CD8-positive, alpha-beta memory T cell (primary cell): Measurements from ENCODE around the gene ZFR. TPM values are rescaled to one million over a fixed set of nuclear protein-coding genes. Genes with fewer than 3 reads are reported as not detected.

ENCODE experiments used
- CTCF ChIA-PET: fragments of 350-600 bp; sonication (Branson Sonifier 250); formaldehyde crosslinking; loops from one replicate; lab custom pipeline; 2021; ENCODE audit warnings: antibody characterized with exemption; lab: Charles Lee
- POLR2A ChIA-PET: fragments of 350-600 bp; sonication (Branson Sonifier 250); formaldehyde crosslinking; loops from one replicate; lab custom pipeline; 2021; ENCODE audit warnings: antibody characterized with exemption; lab: Charles Lee
- DNase-seq, 5 donors: peaks; one replicate each; pipeline versions ENCODE4 v3.0.0 to v3.0.0-alpha.2; 2020 to 2022; ENCODE audit warnings: mixed read lengths in 1 of 5
- H3K27ac ChIP-seq: one replicate; pipeline ENCODE4 v1.7.0; 2013; ENCODE audit warnings: low read depth, mild to moderate bottlenecking, low read length, moderate library complexity
- H3K27me3 ChIP-seq: 2 replicates; pipeline ENCODE4 v1.7.0; 2013; ENCODE audit warnings: low read length, mild to moderate bottlenecking; ENCODE audit not compliant: insufficient read depth, poor library complexity, severe bottlenecking
- H3K36me3 ChIP-seq: 2 replicates; pipeline ENCODE4 v1.7.0; 2013; ENCODE audit warnings: mild to moderate bottlenecking, low read length, moderate library complexity; ENCODE audit not compliant: insufficient read depth
- H3K4me1 ChIP-seq: 2 replicates; pipeline ENCODE4 v1.7.0; 2013; ENCODE audit warnings: mild to moderate bottlenecking, low read length, moderate library complexity; ENCODE audit not compliant: insufficient read depth
- H3K4me3 ChIP-seq: 2 replicates; pipeline ENCODE4 v1.7.0; 2013; ENCODE audit warnings: mild to moderate bottlenecking, low read length
- H3K9me3 ChIP-seq: 2 replicates; pipeline ENCODE4 v1.7.0; 2013; ENCODE audit warnings: mild to moderate bottlenecking, low read length
- H3K27ac Mint-ChIP-seq, 8 donors: one replicate each; pipeline ENCODE4 v1.8.0; 2020 to 2021; ENCODE audit warnings: mixed read lengths in 8 of 8, mild to moderate bottlenecking in 6 of 8, inconsistent platforms in 3 of 8, moderate library complexity in 3 of 8
- H3K27me3 Mint-ChIP-seq, 2 donors: one replicate each; pipeline ENCODE4 v1.8.0; 2020 to 2021; ENCODE audit warnings: mixed read lengths in 2 of 2, mild to moderate bottlenecking in 1 of 2, moderate library complexity in 1 of 2
- H3K36me3 Mint-ChIP-seq, 3 donors: one replicate each; pipeline ENCODE4 v1.8.0; 2020 to 2021; ENCODE audit warnings: mixed read lengths in 3 of 3, inconsistent platforms in 1 of 3, mild to moderate bottlenecking in 1 of 3
- H3K4me1 Mint-ChIP-seq, 3 donors: one replicate each; pipeline ENCODE4 v1.8.0; 2020 to 2021; ENCODE audit warnings: mixed read lengths in 3 of 3, inconsistent platforms in 1 of 3, mild to moderate bottlenecking in 1 of 3
- H3K4me3 Mint-ChIP-seq, 7 donors: one replicate each; pipeline ENCODE4 v1.8.0; 2020 to 2021; ENCODE audit warnings: mixed read lengths in 7 of 7, mild to moderate bottlenecking in 6 of 7, moderate library complexity in 4 of 7, inconsistent platforms in 2 of 7
- H3K9me3 Mint-ChIP-seq, 5 donors: one replicate each; pipeline ENCODE4 v1.8.0; 2020 to 2022; ENCODE audit warnings: mixed read lengths in 5 of 5, mild to moderate bottlenecking in 3 of 5, moderate library complexity in 2 of 5, inconsistent platforms in 1 of 5
- polyA plus RNA-seq: library from polyadenylated mRNA; unstranded; fragments of 300-500 nt; fragmentation: Illumina TruSeq; gene quantifications from one replicate; pipeline ENCODE4 v1.2.3, GENCODE V29; 2021
- total RNA-seq, 2 experiments: library from RNA; stranded (reverse); gene quantifications; one replicate each; pipeline ENCODE4 v1.2.3, GENCODE V29; 2021

ZFR gene
- total RNA-seq = 10 to 100 TPM; 83.4 to 87.5 TPM
- 88.3 TPM for polyA plus RNA-seq

GRCh38 chr5:32444431-32445286 is at the start of gene ZFR:
ZFR (minus strand) TSS chr5:32444740; CDS start chr5:32444658, 82 bp downstream.
- H3K4me3 Mint-ChIP-seq = peak within 1 kb of the TSS; percentile 89 to 95 (median 93)
- ChIA-PET CTCF (interaction anchor here (1.2 to 1.5 kb wide), 2 partner anchors 12 to 145 kb away, joined by 3 read pairs; no protein-coding TSS in a partner anchor), POLR2A (interaction anchor here (0.6 to 1.7 kb wide), 5 partner anchors 87 to 923 kb away, joined by 3 to 9 read pairs (median 4); partner anchors contain the start of genes GOLPH3 and SUB1)
- H3K4me1 Mint-ChIP-seq = peaks cover 26 to 49% (median 39%) of the 10 kb centered on the region in 3 donors
- no peaks in the 10 kb centered on the region for H3K36me3 ChIP-seq
- H3K9me3 ChIP-seq = no peaks in the 10 kb centered on the region
- peak; percentile 90 to 96 (median 94) for DNase-seq
- H3K27me3 Mint-ChIP-seq = peaks cover 0 to 4% of the 10 kb centered on the region in 2 donors
- peak within 1 kb of the TSS; percentile 81 for H3K4me3 ChIP-seq
- peaks cover 0 to 22% (median 0%) of the 10 kb centered on the region in 3 donors for H3K36me3 Mint-ChIP-seq
- H3K27ac ChIP-seq = peak within 1 kb of the TSS; percentile 75
- peaks cover 34% of the 10 kb centered on the region for H3K4me1 ChIP-seq
- peaks cover 0 to 2% (median 0%) of the 10 kb centered on the region in 5 donors for H3K9me3 Mint-ChIP-seq
- no peaks in the 10 kb centered on the region for H3K27me3 ChIP-seq
- peak within 1 kb of the TSS; percentile 83 to 99 (median 96) for H3K27ac Mint-ChIP-seq

- H3K4me3 ChIP-seq = no peak overlapping the region
- H3K4me1 Mint-ChIP-seq = no peaks in the 10 kb centered on the region
- H3K9me3 ChIP-seq = no peaks in the 10 kb centered on the region
- H3K36me3 Mint-ChIP-seq = no peaks in the 10 kb centered on the region
- no peaks in the 10 kb centered on the region for H3K4me1 ChIP-seq
- H3K27ac ChIP-seq = no peak overlapping the region
- no peaks in the 10 kb centered on the region for H3K36me3 ChIP-seq
- DNase-seq = no peak
- H3K27me3 Mint-ChIP-seq = peaks cover 0 to 1% of the 10 kb centered on the region in 2 donors
- POLR2A ChIA-PET = interaction anchor here (0.7 kb wide), 1 partner anchor 75 kb away, joined by 3 read pairs; no protein-coding TSS in a partner anchor
- CTCF ChIA-PET = interaction anchor here (0.9 to 9.4 kb wide), 7 partner anchors 8 to 122 kb away, joined by 3 to 174 read pairs (median 12); partner anchors contain the start of gene SUB1
- H3K4me3 Mint-ChIP-seq = no peak overlapping the region
- H3K27me3 ChIP-seq = no peaks in the 10 kb centered on the region
- H3K9me3 Mint-ChIP-seq = no peaks in the 10 kb centered on the region
- H3K27ac Mint-ChIP-seq = no peak overlapping the region
Measured at GRCh38 chr5:32490972-32491557, 46.5 kb upstream of the ZFR start.

- no peaks in the 10 kb centered on the region for H3K36me3 ChIP-seq
- no peak overlapping the region for H3K4me3 ChIP-seq
- H3K27me3 Mint-ChIP-seq = peaks cover 0 to 1% of the 10 kb centered on the region in 2 donors
- CTCF ChIA-PET = interaction anchor here (0.7 to 9.4 kb wide), 26 partner anchors 9 to 123 kb away, joined by 3 to 174 read pairs (median 4); partner anchors contain the start of gene SUB1
- H3K4me1 Mint-ChIP-seq = no peaks in the 10 kb centered on the region
- H3K4me1 ChIP-seq = no peaks in the 10 kb centered on the region
- no peak overlapping the region for H3K27ac Mint-ChIP-seq
- no peak overlapping the region for H3K27ac ChIP-seq
- no peaks in the 10 kb centered on the region for H3K9me3 ChIP-seq
- no peaks in the 10 kb centered on the region for H3K9me3 Mint-ChIP-seq
- H3K27me3 ChIP-seq = no peaks in the 10 kb centered on the region
- DNase-seq = peak; percentile 52 to 78 (median 58)
- no peak overlapping the region for H3K4me3 Mint-ChIP-seq
- POLR2A ChIA-PET = interaction anchor here (0.7 to 1.9 kb wide), 3 partner anchors 74 to 100 kb away, joined by 3 to 5 read pairs (median 3); no protein-coding TSS in a partner anchor
- H3K36me3 Mint-ChIP-seq = no peaks in the 10 kb centered on the region
Measured at GRCh38 chr5:32489791-32490562, 45.4 kb upstream of the ZFR start.

- Histone ChIP-seq H3K4me1 (no peaks in the 10 kb centered on the region), H3K36me3 (no peaks in the 10 kb centered on the region), H3K9me3 (no peaks in the 10 kb centered on the region), H3K27ac (no peak overlapping the region), H3K4me3 (no peak overlapping the region), H3K27me3 (no peaks in the 10 kb centered on the region)
- POLR2A ChIA-PET = no interaction called here
- Mint-ChIP-seq H3K36me3 (no peaks in the 10 kb centered on the region), H3K4me3 (no peak overlapping the region), H3K4me1 (no peaks in the 10 kb centered on the region), H3K27me3 (peaks cover 0 to 1% of the 10 kb centered on the region in 2 donors), H3K27ac (peak overlapping the region in 2 of 8 donors; percentile 5 to 63), H3K9me3 (no peaks in the 10 kb centered on the region)
- CTCF ChIA-PET = interaction anchor here (4.9 to 9.4 kb wide), 2 partner anchors 103 to 126 kb away, joined by 33 to 174 read pairs; no protein-coding TSS in a partner anchor
- DNase-seq = no peak
Measured at GRCh38 chr5:32487424-32487823, 42.9 kb upstream of the ZFR start.

GRCh38 chr5:32487008-32487407 is 42.5 kb upstream of the ZFR start:
- H3K4me1 ChIP-seq = no peaks in the 10 kb centered on the region
- peak overlapping the region in 1 of 8 donors; percentile 5 for H3K27ac Mint-ChIP-seq
- H3K9me3 ChIP-seq = no peaks in the 10 kb centered on the region
- ChIA-PET CTCF (interaction anchor here (4.9 to 9.4 kb wide), 2 partner anchors 104 to 126 kb away, joined by 33 to 174 read pairs; no protein-coding TSS in a partner anchor), POLR2A (no interaction called here)
- no peaks in the 10 kb centered on the region for H3K4me1 Mint-ChIP-seq
- no peak overlapping the region for H3K4me3 ChIP-seq
- no peaks in the 10 kb centered on the region for H3K36me3 ChIP-seq
- no peak for DNase-seq
- H3K4me3 Mint-ChIP-seq = no peak overlapping the region
- no peak overlapping the region for H3K27ac ChIP-seq
- no peaks in the 10 kb centered on the region for H3K27me3 ChIP-seq
- no peaks in the 10 kb centered on the region for H3K9me3 Mint-ChIP-seq
- H3K27me3 Mint-ChIP-seq = peaks cover 0 to 1% of the 10 kb centered on the region in 2 donors
- no peaks in the 10 kb centered on the region for H3K36me3 Mint-ChIP-seq

- H3K9me3 ChIP-seq = no peaks in the 10 kb centered on the region
- Mint-ChIP-seq H3K4me1 (no peaks in the 10 kb centered on the region), H3K9me3 (no peaks in the 10 kb centered on the region), H3K27me3 (no peaks in the 10 kb centered on the region), H3K4me3 (no peak overlapping the region), H3K27ac (no peak overlapping the region), H3K36me3 (no peaks in the 10 kb centered on the region)
- CTCF ChIA-PET = no interaction called here
- no peaks in the 10 kb centered on the region for H3K4me1 ChIP-seq
- POLR2A ChIA-PET = no interaction called here
- no peaks in the 10 kb centered on the region for H3K36me3 ChIP-seq
- H3K4me3 ChIP-seq = no peak overlapping the region
- H3K27me3 ChIP-seq = no peaks in the 10 kb centered on the region
- DNase-seq = no peak
- H3K27ac ChIP-seq = no peak overlapping the region
Measured at GRCh38 chr5:32482193-32482592, 37.7 kb upstream of the ZFR start.

GRCh38 chr5:32479096-32479495 is 34.6 kb upstream of the ZFR start:
- Histone ChIP-seq H3K9me3 (no peaks in the 10 kb centered on the region), H3K27ac (no peak overlapping the region), H3K36me3 (no peaks in the 10 kb centered on the region), H3K4me3 (no peak overlapping the region), H3K4me1 (no peaks in the 10 kb centered on the region), H3K27me3 (no peaks in the 10 kb centered on the region)
- DNase-seq = no peak
- ChIA-PET CTCF (interaction anchor here (1.0 to 1.6 kb wide), 2 partner anchors 20 to 111 kb away, joined by 3 to 6 read pairs; no protein-coding TSS in a partner anchor), POLR2A (no interaction called here)
- no peaks in the 10 kb centered on the region for H3K36me3 Mint-ChIP-seq
- no peak overlapping the region for H3K4me3 Mint-ChIP-seq
- H3K27me3 Mint-ChIP-seq = no peaks in the 10 kb centered on the region
- H3K27ac Mint-ChIP-seq = no peak overlapping the region
- no peaks in the 10 kb centered on the region for H3K4me1 Mint-ChIP-seq
- no peaks in the 10 kb centered on the region for H3K9me3 Mint-ChIP-seq
